A549 (cell line): ENCODE results near the gene CD53.

ENCODE experiments used
- CHD2 ChIP-seq: fragments of 150-350 bp; IDR thresholded peaks from 2 replicates; pipeline ENCODE4 v1.6.1; 2014; ENCODE audit warnings: low read length; ENCODE audit not compliant: partially characterized antibody
- CTCF ChIP-seq: fragments of >200 bp; sonication (Bioruptor Twin); formaldehyde crosslinking; IDR thresholded peaks from 3 replicates; pipeline ENCODE4 v1.5.1; 2016
- EP300 ChIP-seq, 2 experiments: fragments of >200 bp; sonication (Bioruptor Twin); formaldehyde crosslinking; IDR thresholded peaks; 2 replicates in 1 of 2; 3 replicates in 1 of 2; pipeline ENCODE4 v1.6.1; 2016 to 2017
- GATA3 ChIP-seq: IDR thresholded peaks from 2 replicates; pipeline ENCODE4 v1.6.1; 2012; ENCODE audit warnings: borderline replicate concordance
- MAFK ChIP-seq: fragments of 450-650 bp; IDR thresholded peaks from 2 replicates; pipeline ENCODE4 v1.6.1; 2014; ENCODE audit not compliant: partially characterized antibody
- POLR2A ChIP-seq: IDR thresholded peaks from 2 replicates; pipeline ENCODE4 v1.6.1; 2012; ENCODE audit warnings: mild to moderate bottlenecking, low read length
- RAD21 ChIP-seq, 2 experiments: fragments of >200 bp in 1 of 2; sonication (Bioruptor Twin) in 1 of 2; formaldehyde crosslinking in 1 of 2; IDR thresholded peaks in 1 of 2; conservative IDR thresholded peaks in 1 of 2; 2 replicates in 1 of 2; 3 replicates in 1 of 2; pipeline ENCODE4 v1.6.1; 2012 to 2018; ENCODE audit warnings: inconsistent platforms in 1 of 2
- RCOR1 ChIP-seq: fragments of 150-350 bp; IDR thresholded peaks from 2 replicates; pipeline ENCODE4 v1.6.1; 2014; ENCODE audit warnings: antibody characterized with exemption, low read length, low read depth
- RFX5 ChIP-seq: fragments of 450-650 bp; IDR thresholded peaks from 2 replicates; pipeline ENCODE4 v1.7.1; 2014; ENCODE audit warnings: antibody characterized with exemption, mild to moderate bottlenecking, moderate library complexity
- TF ChIP-seq, protein P1 (sequence below): IDR thresholded peaks from 2 replicates; pipeline ENCODE4 v1.6.1; 2012

GRCh38 chr1:110921953-110922352, 49.0 kb downstream of the CD53 start:
- TF ChIP-seq CTCF (no peak), POLR2A (no peak), MAFK (no peak), RFX5 (no peak), GATA3 (no peak), EP300 (IDR thresholded peaks at IDR 0.05) (no peak), CHD2 (no peak), RCOR1 (no peak), RAD21 (conservative IDR thresholded peaks at IDR 0.05 in 1 of 2, IDR thresholded peaks at IDR 0.05 in 1 of 2) (no peak)
- TF ChIP-seq, protein P1, sequence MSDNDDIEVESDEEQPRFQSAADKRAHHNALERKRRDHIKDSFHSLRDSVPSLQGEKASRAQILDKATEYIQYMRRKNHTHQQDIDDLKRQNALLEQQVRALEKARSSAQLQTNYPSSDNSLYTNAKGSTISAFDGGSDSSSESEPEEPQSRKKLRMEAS: no peak
